Ovary (tissue), 9 donors: ENCODE data around the gene PLEKHA7. TPM values are rescaled to one million over a fixed set of nuclear protein-coding genes. Genes with fewer than 3 reads are reported as not detected.

Source experiments
- DNase-seq, 5 donors: peaks; one replicate each; pipeline ENCODE4 v3.0.0-alpha.2; 2019 to 2020
- H3K27ac ChIP-seq, 2 donors: fragments of 200-600 bp; one replicate each; pipeline versions ENCODE4 v1.5.1 to v1.8.0; 2019 to 2022
- H3K27me3 ChIP-seq: fragments of 200-600 bp; one replicate; pipeline ENCODE4 v1.8.0; 2022
- H3K36me3 ChIP-seq: fragments of 200-600 bp; sonication (generic); one replicate; pipeline ENCODE4 v1.5.1; 2019
- H3K4me1 ChIP-seq: one replicate; pipeline ENCODE4 v1.8.1; 2013; ENCODE audit warnings: mild to moderate bottlenecking, moderate library complexity; ENCODE audit not compliant: insufficient read depth
- H3K4me3 ChIP-seq: fragments of 200-600 bp; sonication (generic); one replicate; pipeline ENCODE4 v1.5.1; 2017
- H3K9me3 ChIP-seq, 2 donors: fragments of 200-600 bp in 1 of 2; sonication (generic) in 1 of 2; one replicate each; pipeline versions ENCODE4 v1.5.1 to v1.8.1; 2013 to 2019; ENCODE audit warnings: mild to moderate bottlenecking in 1 of 2, moderate library complexity in 1 of 2
- EP300 ChIP-seq: sonication (generic); formaldehyde crosslinking; IDR thresholded peaks from one replicate; pipeline ENCODE4 v1.6.1; 2017; ENCODE audit warnings: antibody characterized with exemption
- POLR2A ChIP-seq: fragments of 450-650 bp; IDR thresholded peaks from one replicate; pipeline ENCODE4 v1.6.1; 2017; ENCODE audit warnings: antibody characterized with exemption, mild to moderate bottlenecking, moderate library complexity
- WGBS, 3 donors: extraction: QIAGEN DNeasy Blood & Tissue Kit in 1 of 3; methylation state at CpG; one replicate each; pipeline versions ENCODE4 v1.1.5 to v1.1.7; 2013 to 2017; 5-methylcytosine and 5-hydroxymethylcytosine counted together
- intact Hi-C, 4 donors: fragments of 100-400 bp; cut with DNase I; formaldehyde crosslinking; loops; one replicate each; pipeline versions ENCODE4 v1.11.0 to v1.15.1; 2022 to 2023
- polyA plus RNA-seq, 2 donors: library from polyadenylated mRNA; stranded (reverse); fragments of 200-250 nt in 1 of 2; fragments of 350-450 nt in 1 of 2; fragmentation: Illumina TruSeq in 1 of 2; extraction: RNeasy Lipid Tissue Mini Kit (QIAGEN cat#74804) in 1 of 2; gene quantifications; one replicate each; pipeline ENCODE4 v1.2.3, GENCODE V29; 2013 to 2014
- total RNA-seq, 7 donors: library from RNA; depleted of rRNA in 2 of 7; stranded (reverse); fragments of >200 nt in 2 of 7; fragmentation: NEBNext Ultra II Directional in 3 of 7; extraction: Animal tissue kit (Norgen Biotek cat#: 25700) in 3 of 7; gene quantifications; one replicate each; pipeline versions ENCODE4 v1.1.0 to v1.2.4, GENCODE V29; 2016 to 2023
- TF ChIP-seq, protein P1 (sequence below), 3 donors: fragments of 450-650 bp in 2 of 3; fragments of 200-600 bp in 1 of 3; IDR thresholded peaks; one replicate each; pipeline versions ENCODE4 v1.5.1 to v1.8.0; 2016 to 2022; ENCODE audit warnings: antibody characterized with exemption in 3 of 3, mild to moderate bottlenecking in 1 of 3
- donor health status: DM: no; HTN: no; CAD: no; lungs with moderate emphysema.
- donor health status: DM: no; HTN: no; CAD: no.
- donor health status: Bipolar disorder and iron deficiency.
- donor health status: DM: yes; HTN: yes; CAD: no.
- donor health status: DM: no; HTN: no; CAD: no.
- donor health status: DM: yes; HTN: yes; CAD: no.

Gene PLEKHA7
- total and polyA plus RNA-seq, 9 donors, result 9.6 to 29.5 (median 15.9) TPM

- H3K4me1 ChIP-seq, result peaks cover 18% of the 10 kb centered on the region
- H3K27me3 ChIP-seq, result no peaks in the 10 kb centered on the region
- DNase-seq, result no peak
- intact Hi-C loops, result loop anchor here in 1 of 4 donors (10.0 kb wide), 1 partner anchor 112 kb away; no protein-coding TSS in a partner anchor
- H3K9me3 ChIP-seq, result no peaks in the 10 kb centered on the region
- no peak overlapping the region for H3K4me3 ChIP-seq
- H3K36me3 ChIP-seq, result no peaks in the 10 kb centered on the region
- 78 to 83% (median 80%) methylated on average over 9 of the region's 9 CpGs for WGBS, 3 donors
- TF ChIP-seq, protein P1, sequence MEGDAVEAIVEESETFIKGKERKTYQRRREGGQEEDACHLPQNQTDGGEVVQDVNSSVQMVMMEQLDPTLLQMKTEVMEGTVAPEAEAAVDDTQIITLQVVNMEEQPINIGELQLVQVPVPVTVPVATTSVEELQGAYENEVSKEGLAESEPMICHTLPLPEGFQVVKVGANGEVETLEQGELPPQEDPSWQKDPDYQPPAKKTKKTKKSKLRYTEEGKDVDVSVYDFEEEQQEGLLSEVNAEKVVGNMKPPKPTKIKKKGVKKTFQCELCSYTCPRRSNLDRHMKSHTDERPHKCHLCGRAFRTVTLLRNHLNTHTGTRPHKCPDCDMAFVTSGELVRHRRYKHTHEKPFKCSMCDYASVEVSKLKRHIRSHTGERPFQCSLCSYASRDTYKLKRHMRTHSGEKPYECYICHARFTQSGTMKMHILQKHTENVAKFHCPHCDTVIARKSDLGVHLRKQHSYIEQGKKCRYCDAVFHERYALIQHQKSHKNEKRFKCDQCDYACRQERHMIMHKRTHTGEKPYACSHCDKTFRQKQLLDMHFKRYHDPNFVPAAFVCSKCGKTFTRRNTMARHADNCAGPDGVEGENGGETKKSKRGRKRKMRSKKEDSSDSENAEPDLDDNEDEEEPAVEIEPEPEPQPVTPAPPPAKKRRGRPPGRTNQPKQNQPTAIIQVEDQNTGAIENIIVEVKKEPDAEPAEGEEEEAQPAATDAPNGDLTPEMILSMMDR (IDR thresholded peaks at IDR 0.05), result no peak
- TF ChIP-seq POLR2A, result no peak
- no peak for TF ChIP-seq EP300
- H3K27ac ChIP-seq, result no peak overlapping the region
Measured at GRCh38 chr11:16926883-16927626, 87.2 kb downstream of the PLEKHA7 start.

DNA sequence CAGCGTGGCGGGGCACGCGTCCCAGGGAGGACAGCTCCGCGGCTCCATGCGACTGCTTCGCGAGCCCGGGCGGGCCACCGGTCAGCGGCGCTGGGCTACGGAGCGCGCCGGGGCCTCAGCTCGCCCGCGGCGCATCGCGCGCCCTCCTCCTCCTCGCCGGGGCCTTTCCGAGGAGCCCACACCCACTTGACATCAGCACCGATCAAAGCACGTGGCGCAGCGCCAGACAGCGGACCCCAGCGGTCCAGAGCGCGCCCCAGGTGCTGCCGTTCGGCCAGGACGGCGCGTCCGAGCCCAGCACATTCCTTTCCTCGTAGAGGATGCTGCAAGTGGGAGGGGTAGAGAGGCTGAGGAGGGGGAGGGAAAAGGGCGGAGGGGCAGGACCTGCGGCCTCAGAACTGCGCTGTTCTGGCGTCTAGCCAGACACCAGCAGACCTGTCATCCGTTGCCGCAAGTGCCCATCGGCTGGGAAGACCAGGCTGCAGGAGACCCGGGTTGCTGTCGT lies 88.6 kb downstream of the PLEKHA7 start:
- peak; percentile 37 to 78 (median 70) for DNase-seq
- H3K36me3 ChIP-seq, result no peaks in the 10 kb centered on the region
- no peaks in the 10 kb centered on the region for H3K27me3 ChIP-seq
- H3K9me3 ChIP-seq, result no peaks in the 10 kb centered on the region
- TF ChIP-seq EP300, result no peak
- TF ChIP-seq, protein P1 (IDR thresholded peaks at IDR 0.05), result no peak
- WGBS, 3 donors, result 1% methylated on average over 52 of the region's 52 CpGs
- H3K4me3 ChIP-seq, result peak overlapping the region; percentile 40
- peak overlapping the region in 1 of 2 donors; percentile 69 for H3K27ac ChIP-seq
- H3K4me1 ChIP-seq, result peaks cover 20% of the 10 kb centered on the region
- intact Hi-C loops, result loop anchor here in 1 of 4 donors (10.0 kb wide), 1 partner anchor 111 kb away; no protein-coding TSS in a partner anchor

DNA sequence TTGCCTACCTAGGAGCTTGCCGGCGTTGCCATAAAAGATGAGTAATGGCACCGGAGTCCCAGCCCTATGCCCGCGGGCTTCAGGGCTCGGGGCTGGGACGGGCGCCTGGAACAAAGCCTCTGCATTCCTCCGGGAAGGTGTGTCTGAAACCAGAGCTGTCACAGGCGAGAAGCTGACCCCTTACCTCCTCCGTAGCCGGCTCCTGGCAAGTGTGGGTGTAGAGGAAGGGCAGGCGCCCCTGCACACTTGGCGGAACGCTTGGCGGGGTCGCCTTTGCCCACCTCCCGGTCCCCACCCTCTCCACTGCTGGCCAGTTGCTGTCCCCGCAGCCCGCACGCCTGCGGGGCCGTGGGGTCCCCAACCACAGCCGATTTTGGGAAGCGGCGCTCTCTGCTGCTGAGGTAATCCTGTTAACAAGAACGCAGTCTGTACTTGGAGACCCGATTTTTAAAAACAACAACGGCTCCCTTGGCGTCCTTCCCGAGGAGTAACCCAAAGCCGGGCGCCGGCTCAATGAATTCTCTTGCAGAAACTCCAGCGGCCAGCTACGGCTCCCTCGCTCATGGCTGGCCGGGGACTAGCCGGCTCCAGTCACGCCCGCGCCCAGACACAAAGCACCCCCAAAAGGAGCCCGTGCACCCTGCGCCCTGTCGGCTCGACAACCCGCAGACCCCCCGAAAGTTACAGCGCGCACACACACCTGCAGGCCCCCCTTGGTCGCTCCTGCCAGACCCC lies 89.2 kb downstream of the PLEKHA7 start:
- 1 to 3% (median 1%) methylated on average over 38 to 51 of the region's 51 CpGs for WGBS, 3 donors
- peak overlapping the region; percentile 45 to 69 for H3K27ac ChIP-seq
- TF ChIP-seq POLR2A, result no peak
- TF ChIP-seq EP300, result no peak
- TF ChIP-seq, protein P1 (IDR thresholded peaks at IDR 0.05), result no peak
- no peaks in the 10 kb centered on the region for H3K9me3 ChIP-seq
- DNase-seq, result peak; percentile 81 to 89 (median 84)
- no peaks in the 10 kb centered on the region for H3K36me3 ChIP-seq
- peaks cover 22% of the 10 kb centered on the region for H3K4me1 ChIP-seq
- H3K4me3 ChIP-seq, result peak overlapping the region; percentile 40
- H3K27me3 ChIP-seq, result no peaks in the 10 kb centered on the region
- intact Hi-C loops, result loop anchor here in 1 of 4 donors (10.0 kb wide), 1 partner anchor 110 kb away; no protein-coding TSS in a partner anchor

DNA sequence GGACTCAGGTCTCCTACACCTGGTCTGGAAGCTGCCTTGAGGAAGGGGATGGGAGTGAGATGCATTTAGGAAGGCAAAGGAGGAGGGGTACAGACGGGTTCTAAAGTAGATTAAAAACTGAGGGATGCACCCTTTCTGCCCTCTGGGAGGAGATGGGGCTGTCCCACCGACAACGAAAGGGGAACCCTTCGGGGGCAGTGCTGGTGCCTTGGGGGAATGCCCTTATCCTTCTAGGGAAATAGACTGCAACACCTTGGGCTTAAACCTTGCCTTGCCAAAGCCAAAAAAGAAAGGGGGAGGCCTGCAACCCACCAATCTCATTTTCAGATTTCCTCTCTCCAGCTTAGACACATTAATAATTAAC lies 89.8 kb downstream of the PLEKHA7 start:
- H3K27ac ChIP-seq, result peak overlapping the region; percentile 45 to 69

More for the DNA sequence above, 89.8 kb downstream of the PLEKHA7 start:
- no peaks in the 10 kb centered on the region for H3K27me3 ChIP-seq
- no peaks in the 10 kb centered on the region for H3K9me3 ChIP-seq
- 20 to 35% (median 22%) methylated on average over 4 of the region's 4 CpGs for WGBS, 3 donors
- H3K4me1 ChIP-seq, result peaks cover 22% of the 10 kb centered on the region
- intact Hi-C loops, result loop anchor here in 1 of 4 donors (10.0 kb wide), 1 partner anchor 110 kb away; no protein-coding TSS in a partner anchor
- no peaks in the 10 kb centered on the region for H3K36me3 ChIP-seq
- TF ChIP-seq EP300 (no peak), POLR2A (no peak)
- TF ChIP-seq, protein P1 (IDR thresholded peaks at IDR 0.05), result no peak
- H3K4me3 ChIP-seq, result peak overlapping the region; percentile 40
- DNase-seq, result no peak
